NK-92 treated with Interleukin-12 subunit alpha and Interleukin-12 subunit beta, amount 100 ng/mL, for 24 hours (cell line): Measurements from ENCODE around the gene LAMTOR4.

ENCODE experiments used
- DNase-seq: peaks from one replicate; lab custom pipeline; 2025; lab: John Stamatoyannopoulos, UW

Gene LAMTOR4

DNA sequence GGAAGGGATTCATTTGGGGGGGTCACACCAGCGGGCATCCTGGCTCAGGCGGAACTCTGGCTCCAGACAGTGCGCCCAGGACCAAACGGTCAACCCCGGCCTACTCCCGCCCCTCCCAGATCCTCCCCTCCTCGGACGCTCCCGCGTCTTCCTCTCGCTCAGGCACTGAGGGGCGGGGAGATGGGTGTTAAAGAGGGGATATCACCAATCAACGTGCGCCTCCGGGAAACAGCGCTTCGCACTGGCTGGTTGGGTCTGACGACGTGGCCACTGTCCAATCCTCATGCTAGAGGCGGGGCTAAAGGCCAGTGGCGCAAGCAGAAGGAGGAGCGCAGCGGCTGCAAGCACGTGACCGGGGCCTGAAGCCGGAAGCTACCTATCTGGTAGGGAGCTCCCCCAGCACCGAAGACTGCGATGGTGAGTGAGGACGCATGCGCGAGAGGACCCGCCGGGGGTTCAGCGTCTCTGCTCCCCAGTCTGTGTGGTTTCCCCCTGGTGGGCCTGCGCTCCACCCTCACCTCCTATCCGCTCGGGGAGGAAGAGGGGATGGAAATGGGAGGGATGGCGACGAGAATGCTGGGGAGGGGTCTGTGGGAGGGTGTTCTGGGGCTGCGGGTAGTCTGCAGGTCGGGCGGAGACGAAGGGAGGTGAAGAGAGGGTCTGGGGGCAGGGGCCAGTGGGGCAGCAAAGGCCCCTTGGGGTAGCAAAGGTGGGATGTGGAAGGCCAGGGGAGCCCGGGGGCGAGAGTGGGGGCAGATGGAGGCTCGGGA lies at the start of gene LAMTOR4:
LAMTOR4 (plus strand) TSS at position 360 of the 770 bp plus-strand sequence; CDS start at position 415, 55 bp downstream.
- DNase-seq, result peak; percentile 100

- no peak for DNase-seq
These were observed 49.3 kb upstream of the LAMTOR4 start for GRCh38 chr7:100099452-100099851.

DNA sequence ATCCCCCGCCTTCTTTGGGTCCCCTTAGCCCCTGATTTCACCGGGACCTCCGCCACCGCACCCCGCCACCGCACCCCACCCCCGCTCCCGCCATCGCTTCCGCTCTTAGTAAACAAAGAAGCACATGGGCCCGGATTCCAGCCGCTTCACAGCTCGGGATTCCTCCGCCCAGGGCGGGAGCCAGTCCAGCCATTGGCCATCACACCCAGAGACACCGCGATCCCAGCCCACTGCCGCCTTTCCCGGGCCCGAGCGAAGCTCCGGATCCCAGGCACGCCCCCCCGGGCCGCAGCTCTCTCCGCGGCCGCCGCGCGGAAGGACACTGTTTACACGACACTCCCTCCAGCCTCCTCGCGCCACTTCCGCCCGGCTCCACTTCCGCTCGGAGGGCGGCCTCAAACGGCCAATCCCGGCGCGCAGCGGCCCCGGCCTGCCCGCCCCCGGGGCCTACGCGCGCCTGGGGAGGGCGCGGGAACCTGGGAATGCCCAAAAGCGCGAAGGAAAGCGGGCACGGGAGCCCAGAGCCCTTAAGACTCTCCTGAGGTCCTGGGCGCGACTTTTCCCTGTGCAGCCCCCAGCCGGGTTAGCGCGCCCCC lies 48.2 kb upstream of the LAMTOR4 start:
- DNase-seq, result peak; percentile 82

DNA sequence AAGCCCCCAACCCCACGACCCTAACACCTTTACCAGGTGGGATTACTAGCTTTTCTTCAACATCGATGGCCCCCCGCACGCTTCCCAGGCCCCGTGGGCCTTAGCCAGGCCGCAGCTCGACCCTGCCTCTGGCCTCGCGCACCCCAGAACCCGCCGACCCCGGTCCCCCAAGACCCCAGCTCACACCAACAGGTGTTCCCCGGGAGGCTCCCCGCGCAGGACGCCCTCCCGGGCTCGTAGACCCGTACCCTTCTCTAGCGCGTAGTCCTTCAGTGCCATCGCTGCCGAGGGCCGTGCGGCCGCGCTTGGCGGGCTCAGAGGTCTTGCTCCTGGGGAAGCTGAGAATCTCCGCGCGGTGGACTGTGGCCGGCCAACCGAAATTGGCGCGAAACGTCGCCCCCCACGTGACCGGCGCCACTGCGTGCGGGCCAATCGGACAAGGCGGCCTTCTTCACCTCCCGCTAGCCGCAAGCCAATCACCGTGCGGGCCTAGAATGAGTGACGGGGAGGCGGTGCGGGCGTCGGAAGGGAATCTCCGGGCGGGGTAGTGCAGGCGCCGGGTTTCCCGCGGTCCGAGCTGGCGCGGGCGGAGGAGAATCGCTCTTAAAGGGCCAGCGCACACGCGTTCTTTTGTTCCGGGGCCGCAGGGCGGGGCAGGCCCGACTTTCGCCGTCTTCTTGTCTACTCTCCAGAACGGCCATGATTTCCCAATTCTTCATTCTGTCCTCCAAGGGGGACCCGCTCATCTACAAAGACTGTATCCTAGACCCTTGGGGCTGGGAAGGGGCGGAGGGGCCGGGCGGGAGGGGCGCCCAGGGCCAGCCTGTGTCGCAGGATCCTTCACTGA lies 47.5 kb upstream of the LAMTOR4 start, which contains the start of the genes AP4M1 and MCM7:
AP4M1 (plus strand) TSS at position 628 of the 847 bp plus-strand sequence; CDS start at position 700, 72 bp downstream.
MCM7 (minus strand) TSS at position 382 of the 847 bp plus-strand sequence; CDS start at position 279, 103 bp downstream.
- peak; percentile 100 for DNase-seq

DNA sequence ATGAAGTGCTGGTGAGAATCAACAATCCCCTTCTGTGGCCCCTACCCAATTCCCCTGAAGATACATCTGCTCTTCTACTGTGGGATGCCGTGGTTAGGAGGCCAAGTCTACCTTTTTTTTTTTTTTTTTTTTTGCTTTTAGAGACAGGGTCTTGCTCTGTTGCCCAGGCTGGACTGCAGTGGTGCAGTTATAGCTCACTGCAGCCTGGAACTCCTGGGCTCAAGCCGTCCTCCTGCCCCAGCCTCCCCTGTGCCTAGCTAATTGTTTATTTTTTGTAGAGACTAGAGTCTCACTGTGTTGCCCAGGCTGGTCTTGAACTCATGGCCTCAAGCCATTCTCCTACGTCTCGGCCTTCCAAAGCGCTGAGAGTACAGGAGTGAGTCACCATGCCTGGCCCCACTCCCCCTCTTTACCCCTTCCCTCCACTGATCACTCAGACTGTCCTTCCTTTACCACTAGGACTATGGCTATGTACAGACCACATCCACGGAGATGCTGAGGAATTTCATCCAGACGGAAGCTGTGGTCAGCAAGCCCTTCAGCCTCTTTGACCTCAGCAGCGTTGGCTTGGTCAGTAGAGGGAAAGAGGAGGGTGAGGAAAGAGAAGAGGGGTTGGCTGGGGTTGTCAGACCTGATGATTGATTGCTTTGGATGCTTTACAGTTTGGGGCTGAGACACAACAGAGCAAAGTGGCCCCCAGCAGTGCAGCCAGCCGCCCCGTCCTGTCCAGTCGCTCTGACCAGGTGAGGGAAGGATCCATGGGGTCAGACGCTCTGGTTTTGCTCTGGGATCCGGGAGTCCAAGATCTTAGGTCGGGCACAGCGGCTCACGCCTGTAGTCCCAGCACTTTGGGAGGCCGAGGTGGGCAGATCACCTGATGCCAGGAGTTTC lies 45.5 kb upstream of the LAMTOR4 start:
- DNase-seq, result no peak

GRCh38 chr7:100105534-100105933 lies 43.2 kb upstream of the LAMTOR4 start:
- no peak for DNase-seq

DNA sequence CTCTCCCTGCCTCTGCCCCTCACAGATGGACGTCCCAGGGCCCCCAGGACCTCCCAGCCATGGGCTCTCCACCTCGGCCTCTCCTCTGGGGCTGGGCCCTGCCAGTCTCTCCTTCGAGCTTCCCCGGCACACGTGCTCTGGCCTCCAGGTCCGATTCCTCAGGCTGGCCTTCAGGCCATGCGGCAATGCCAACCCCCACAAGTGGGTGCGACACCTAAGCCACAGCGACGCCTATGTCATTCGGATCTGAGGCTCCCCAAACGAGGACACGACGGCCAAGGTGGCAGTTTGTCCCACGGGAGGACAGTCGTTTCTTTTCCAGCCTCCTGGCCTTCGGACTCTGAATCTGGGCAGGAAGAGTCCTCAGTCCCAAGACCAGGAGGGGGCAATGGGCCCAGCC lies 42.1 kb upstream of the LAMTOR4 start:
- DNase-seq, result no peak

- DNase-seq, result no peak
These were observed 41.5 kb upstream of the LAMTOR4 start for GRCh38 chr7:100107125-100107737.

GRCh38 chr7:100107890-100108289 lies 40.8 kb upstream of the LAMTOR4 start:
- DNase-seq, result no peak

GRCh38 chr7:100109521-100110163 lies 39.1 kb upstream of the LAMTOR4 start:
- DNase-seq, result no peak

DNA sequence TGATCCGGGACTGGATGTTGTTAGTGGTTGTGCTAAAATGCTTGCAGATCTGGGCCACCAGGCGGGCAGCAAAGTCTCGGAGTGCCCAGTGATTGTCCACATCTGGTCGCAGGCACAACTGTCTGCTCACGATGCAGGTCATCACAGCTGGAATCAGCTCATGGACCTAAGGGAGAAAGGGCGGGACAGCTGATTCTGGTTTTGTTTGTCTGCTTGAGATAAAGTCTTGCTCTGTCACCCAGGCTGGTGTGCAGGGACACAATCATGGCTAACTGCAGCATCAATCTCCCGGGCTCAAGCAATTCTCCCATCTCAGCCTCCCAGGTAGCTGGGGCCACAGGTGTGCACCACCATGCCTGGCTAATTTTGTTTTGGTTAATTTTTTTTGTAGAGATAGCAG lies 37.6 kb upstream of the LAMTOR4 start:
- DNase-seq, result no peak

DNA sequence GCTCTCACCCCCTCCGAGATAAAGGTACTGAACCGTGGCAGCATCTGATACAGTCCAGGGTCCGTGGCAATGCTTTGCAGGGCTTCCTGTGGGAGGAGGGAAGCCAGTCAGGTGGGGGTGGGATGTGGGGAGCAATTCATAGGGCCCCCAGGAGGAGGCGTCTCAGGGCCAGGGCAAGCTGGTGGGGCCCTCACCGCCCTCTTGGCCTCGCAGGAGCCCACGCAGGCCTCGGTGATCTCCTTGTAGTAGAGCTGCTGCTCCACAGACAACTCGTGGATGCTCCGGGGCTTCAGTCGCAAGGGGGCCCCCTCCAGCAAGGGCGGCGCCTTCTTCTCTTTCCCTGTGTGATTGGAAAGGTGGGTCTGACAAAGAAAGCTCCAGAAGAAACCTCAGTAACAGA lies 36.8 kb upstream of the LAMTOR4 start:
- DNase-seq, result no peak

DNA sequence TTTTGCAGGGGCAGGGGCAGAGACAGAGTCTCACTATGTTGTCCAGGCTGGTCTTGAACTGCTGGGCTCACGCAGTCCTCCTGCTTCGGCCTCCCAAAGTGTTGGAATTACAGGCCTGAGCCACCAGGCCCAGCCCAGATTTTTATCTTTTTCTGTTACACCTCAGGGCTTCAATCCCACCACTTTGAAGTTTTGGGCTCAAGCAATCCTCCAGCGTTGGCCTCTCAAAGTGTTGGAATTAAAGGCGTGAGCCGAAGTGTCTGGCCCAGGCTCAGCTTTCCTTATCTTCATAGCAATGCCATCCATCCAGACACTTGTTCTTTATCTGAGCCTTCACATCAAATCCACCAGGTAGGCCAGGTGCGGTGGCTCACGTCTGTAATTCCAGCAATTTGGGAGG lies 33.7 kb upstream of the LAMTOR4 start:
- no peak for DNase-seq

DNA sequence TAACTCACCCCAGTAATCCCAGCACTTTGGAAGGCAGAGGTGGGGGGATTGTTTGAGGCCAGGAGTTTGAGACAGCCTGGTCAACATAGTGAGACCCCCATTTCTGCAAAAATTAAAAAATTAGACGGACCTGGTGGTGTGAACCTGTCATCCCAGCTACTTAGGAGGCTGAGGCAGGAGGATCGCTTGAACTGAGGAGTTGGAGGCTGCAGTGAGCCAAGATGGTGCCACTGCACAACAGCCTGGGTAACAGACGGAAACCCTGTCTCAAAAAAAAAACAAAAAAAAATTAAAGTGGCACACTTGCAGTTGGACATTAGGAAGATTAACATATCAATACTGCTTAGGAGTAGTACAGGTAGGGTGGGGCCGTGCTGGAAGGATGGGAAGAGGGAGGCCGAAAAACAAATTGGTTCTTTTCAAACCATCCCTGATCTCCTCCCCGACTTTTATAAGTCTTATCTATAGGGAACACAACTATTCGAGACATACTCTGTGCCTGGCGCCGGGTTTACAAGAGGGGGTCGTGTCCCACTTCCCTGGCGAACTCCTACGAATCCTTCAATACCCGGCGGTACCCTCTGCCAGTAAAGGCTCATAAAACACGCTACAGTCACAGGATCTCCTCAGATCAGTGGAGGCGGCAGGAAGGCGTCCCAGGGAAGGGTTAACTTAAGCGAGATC lies 30.2 kb upstream of the LAMTOR4 start:
- no peak for DNase-seq

GRCh38 chr7:100119072-100119969 lies 29.4 kb upstream of the LAMTOR4 start, which contains the start of the genes CNPY4 and TAF6:
Gene CNPY4 (plus strand): TSS chr7:100119634. CDS start chr7:100119745, 111 bp downstream.
Gene TAF6 (minus strand): TSS chr7:100119358. CDS start chr7:100114209, 5,149 bp downstream.
- peak; percentile 95 for DNase-seq

GRCh38 chr7:100119970-100120732 lies 28.6 kb upstream of the LAMTOR4 start:
- DNase-seq, result no peak

GRCh38 chr7:100120733-100121036 lies 28.0 kb upstream of the LAMTOR4 start:
- DNase-seq, result no peak

GRCh38 chr7:100122067-100122466 lies 26.7 kb upstream of the LAMTOR4 start:
- DNase-seq, result no peak
